GM19035 (cell line): ENCODE data around the gene CAPN2.

Experiments used
- ATAC-seq: cut with Tn5 transposase; IDR thresholded peaks from one replicate; pipeline ENCODE4 v1.9.1; 2021; ENCODE audit not compliant: unreplicated experiment

The CAPN2 gene

GRCh38 chr1:223758734-223759133 lies 46.4 kb downstream of the CAPN2 start:
- ATAC-seq, result no peak

- ATAC-seq, result no peak
Observed at GRCh38 chr1:223759273-223759672, 46.9 kb downstream of the CAPN2 start.

GRCh38 chr1:223760833-223761232 lies 48.5 kb downstream of the CAPN2 start:
- ATAC-seq, result no peak

- ATAC-seq, result no peak
Observed at GRCh38 chr1:223761411-223761810, 49.1 kb downstream of the CAPN2 start.

GRCh38 chr1:223763251-223763650 lies 50.9 kb downstream of the CAPN2 start:
- ATAC-seq, result no peak

GRCh38 chr1:223763881-223764280 lies 51.5 kb downstream of the CAPN2 start:
- ATAC-seq, result no peak

- no peak for ATAC-seq
Observed at GRCh38 chr1:223765036-223765718, 52.8 kb downstream of the CAPN2 start.

GRCh38 chr1:223765719-223766340 lies 53.5 kb downstream of the CAPN2 start:
- ATAC-seq, result no peak

- ATAC-seq, result no peak
Observed at GRCh38 chr1:223770621-223771315, 58.4 kb downstream of the CAPN2 start.

- ATAC-seq, result no peak
Observed at GRCh38 chr1:223771469-223771813, 59.1 kb downstream of the CAPN2 start.

GRCh38 chr1:223771814-223772770 lies 59.8 kb downstream of the CAPN2 start:
- ATAC-seq, result no peak

GRCh38 chr1:223772771-223773160 lies 60.4 kb downstream of the CAPN2 start:
- no peak for ATAC-seq

- ATAC-seq, result no peak
Observed at GRCh38 chr1:223774134-223774814, 61.9 kb downstream of the CAPN2 start.

GRCh38 chr1:223775054-223775453 lies 62.7 kb downstream of the CAPN2 start:
- no peak for ATAC-seq

- ATAC-seq, result no peak
Observed at GRCh38 chr1:223775711-223776074, 63.4 kb downstream of the CAPN2 start.

- no peak for ATAC-seq
Observed at GRCh38 chr1:223776075-223776814, 63.9 kb downstream of the CAPN2 start.

- no peak for ATAC-seq
Observed at GRCh38 chr1:223776826-223777454, 64.6 kb downstream of the CAPN2 start.

- no peak for ATAC-seq
Observed at GRCh38 chr1:223780318-223780717, 68.0 kb downstream of the CAPN2 start.

- no peak for ATAC-seq
Observed at GRCh38 chr1:223780949-223781348, 68.6 kb downstream of the CAPN2 start.

- no peak for ATAC-seq
Observed at GRCh38 chr1:223783676-223784075, 71.3 kb downstream of the CAPN2 start.
